ENCODE measurements around the gene PEX6. TPM values are rescaled to one million over a fixed set of nuclear protein-coding genes. Genes with fewer than 3 reads are reported as not detected.
A peak's percentile ranks its signal among the peaks of the same experiment; 100 is the strongest.

Gene PEX6
- polyA plus RNA-seq, 1 donor (not counting 4 experiments of a cell fraction or from before 2014, with no cell fraction given), result 5.6 TPM

DNA sequence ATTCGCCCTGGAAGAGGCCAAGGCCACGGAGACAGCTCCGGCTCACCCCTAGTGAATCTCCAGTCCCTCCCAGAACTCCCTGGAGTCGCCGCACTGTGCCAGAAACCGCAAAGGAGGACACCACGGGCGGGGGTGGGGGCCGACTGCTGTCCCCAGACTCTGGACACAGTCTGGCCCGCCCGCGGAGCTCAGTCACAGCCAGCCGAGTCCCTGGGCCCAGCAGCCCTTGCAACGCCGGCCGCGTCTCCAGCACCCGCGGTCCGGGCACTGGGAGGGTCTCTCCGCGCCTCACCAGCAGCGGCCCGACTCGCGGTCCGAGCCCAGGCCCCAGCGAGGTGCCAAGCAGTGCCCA lies 518 bp downstream of the PEX6 start:
- DNase-seq (ENCODE audit: low read depth, low spot score) (no peak), FAIRE-seq (no peak)
- no peaks in the 10 kb centered on the region for H3K9me3 ChIP-seq (ENCODE audit: control insufficient read depth, low read depth, low read length)
- H4K20me1 ChIP-seq (ENCODE audit: control insufficient read depth, extremely low read depth, insufficient read depth, low read length), result no peaks in the 10 kb centered on the region
- H2AFZ ChIP-seq (ENCODE audit: control insufficient read depth, low read length), result peak overlapping the region; percentile 9
- H3K4me1 ChIP-seq (ENCODE audit: control insufficient read depth, extremely low read depth, insufficient read depth, low read length), result peaks cover 28% of the 10 kb centered on the region
- peaks cover 2 to 6% of the 10 kb centered on the region in 2 experiments for H3K36me3 ChIP-seq (ENCODE audit: control insufficient read depth in 2 of 2, extremely low read depth in 1 of 2, insufficient read depth in 2 of 2, low read length in 2 of 2)
- TF ChIP-seq, protein P1, sequence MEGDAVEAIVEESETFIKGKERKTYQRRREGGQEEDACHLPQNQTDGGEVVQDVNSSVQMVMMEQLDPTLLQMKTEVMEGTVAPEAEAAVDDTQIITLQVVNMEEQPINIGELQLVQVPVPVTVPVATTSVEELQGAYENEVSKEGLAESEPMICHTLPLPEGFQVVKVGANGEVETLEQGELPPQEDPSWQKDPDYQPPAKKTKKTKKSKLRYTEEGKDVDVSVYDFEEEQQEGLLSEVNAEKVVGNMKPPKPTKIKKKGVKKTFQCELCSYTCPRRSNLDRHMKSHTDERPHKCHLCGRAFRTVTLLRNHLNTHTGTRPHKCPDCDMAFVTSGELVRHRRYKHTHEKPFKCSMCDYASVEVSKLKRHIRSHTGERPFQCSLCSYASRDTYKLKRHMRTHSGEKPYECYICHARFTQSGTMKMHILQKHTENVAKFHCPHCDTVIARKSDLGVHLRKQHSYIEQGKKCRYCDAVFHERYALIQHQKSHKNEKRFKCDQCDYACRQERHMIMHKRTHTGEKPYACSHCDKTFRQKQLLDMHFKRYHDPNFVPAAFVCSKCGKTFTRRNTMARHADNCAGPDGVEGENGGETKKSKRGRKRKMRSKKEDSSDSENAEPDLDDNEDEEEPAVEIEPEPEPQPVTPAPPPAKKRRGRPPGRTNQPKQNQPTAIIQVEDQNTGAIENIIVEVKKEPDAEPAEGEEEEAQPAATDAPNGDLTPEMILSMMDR (optimal IDR thresholded peaks at IDR 0.05 in 1 of 3, IDR thresholded peaks at IDR 0.05 in 1 of 3, conservative IDR thresholded peaks at IDR 0.05 in 1 of 3; ENCODE audit: extremely low read depth in 1 of 3, insufficient read depth in 2 of 3, low read length in 3 of 3), result no peak
- TF ChIP-seq EZH2 (IDR thresholded peaks at IDR 0.05; ENCODE audit: low read length), result no peak
- H3K9me1 ChIP-seq (ENCODE audit: control insufficient read depth, extremely low read depth, insufficient read depth, low read length), result peaks cover 3% of the 10 kb centered on the region
- peak overlapping the region; percentile 87 for H3K9ac ChIP-seq (ENCODE audit: control insufficient read depth, extremely low read depth, insufficient read depth, low read length)
- H3K27me3 ChIP-seq (ENCODE audit: control insufficient read depth, extremely low read depth, insufficient read depth, low read length), result no peaks in the 10 kb centered on the region
- H3K4me3 ChIP-seq (ENCODE audit: control insufficient read depth in 2 of 3, extremely low read depth in 1 of 3, insufficient read depth in 2 of 3, low read depth in 1 of 3, low read length in 3 of 3), result peak overlapping the region; percentile 69 to 93 (median 93)
- H3K79me2 ChIP-seq (ENCODE audit: control insufficient read depth, insufficient read depth, low read length), result peaks cover 20% of the 10 kb centered on the region
- H3K4me2 ChIP-seq (ENCODE audit: control insufficient read depth, extremely low read depth, insufficient read depth, low read depth, low read length), result peak overlapping the region; percentile 99
- peak overlapping the region; percentile 81 for H3K27ac ChIP-seq (ENCODE audit: control insufficient read depth, insufficient read depth, low read length)
- dilution Hi-C loops (cut with MboI; ENCODE audit: extremely low pct_ligation_motif_present, low sequenced_read_pairs), result no loop called here

DNA sequence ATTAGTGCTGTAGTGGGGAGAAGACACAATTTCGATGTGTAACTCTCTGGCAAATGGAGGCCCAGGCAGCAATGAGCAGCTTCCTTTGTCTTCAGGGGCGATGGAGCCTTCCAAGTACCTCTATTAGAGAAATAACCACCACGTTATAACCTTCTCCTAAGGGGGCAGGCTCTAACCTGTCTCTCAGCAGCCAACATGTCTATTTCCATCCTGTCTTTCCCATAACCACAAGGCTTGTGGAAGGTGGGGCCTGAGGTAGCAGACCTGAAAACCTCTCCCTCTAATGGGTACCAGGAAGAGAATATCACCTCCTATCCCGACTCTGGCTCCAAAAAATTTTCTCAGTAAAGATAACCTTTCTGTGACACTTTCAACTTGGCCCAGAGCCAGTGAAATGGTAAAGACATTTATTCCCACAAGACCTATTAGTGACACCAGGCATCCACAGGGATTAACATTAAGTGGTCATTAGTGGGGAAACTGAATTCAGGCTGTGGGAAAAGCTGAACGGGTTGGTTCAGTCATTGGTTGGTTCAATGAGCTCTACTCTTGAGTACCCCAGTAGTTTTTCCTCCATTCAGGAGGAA lies 4.0 kb downstream of the PEX6 start:
- H3K79me2 ChIP-seq (ENCODE audit: control insufficient read depth, insufficient read depth, low read length), result peaks cover 20% of the 10 kb centered on the region
- dilution Hi-C loops (cut with MboI; ENCODE audit: extremely low pct_ligation_motif_present, low sequenced_read_pairs), result no loop called here
- peaks cover 33% of the 10 kb centered on the region for H3K4me1 ChIP-seq (ENCODE audit: control insufficient read depth, extremely low read depth, insufficient read depth, low read length)
- no peak overlapping the region for H2AFZ ChIP-seq (ENCODE audit: control insufficient read depth, low read length)
- H3K9ac ChIP-seq (ENCODE audit: control insufficient read depth, extremely low read depth, insufficient read depth, low read length), result no peak overlapping the region
- H3K4me3 ChIP-seq (ENCODE audit: control insufficient read depth in 2 of 3, extremely low read depth in 1 of 3, insufficient read depth in 2 of 3, low read depth in 1 of 3, low read length in 3 of 3), result no peak overlapping the region
- H4K20me1 ChIP-seq (ENCODE audit: control insufficient read depth, extremely low read depth, insufficient read depth, low read length), result no peaks in the 10 kb centered on the region
- peaks cover 2 to 6% of the 10 kb centered on the region in 2 experiments for H3K36me3 ChIP-seq (ENCODE audit: control insufficient read depth in 2 of 2, extremely low read depth in 1 of 2, insufficient read depth in 2 of 2, low read length in 2 of 2)
- DNase-seq (ENCODE audit: low read depth, low spot score) (no peak), FAIRE-seq (peak; percentile 86)
- TF ChIP-seq EZH2 (IDR thresholded peaks at IDR 0.05; ENCODE audit: low read length), result no peak
- TF ChIP-seq, protein P1 (optimal IDR thresholded peaks at IDR 0.05 in 1 of 3, IDR thresholded peaks at IDR 0.05 in 1 of 3, conservative IDR thresholded peaks at IDR 0.05 in 1 of 3; ENCODE audit: extremely low read depth in 1 of 3, insufficient read depth in 2 of 3, low read length in 3 of 3), result no peak
- no peaks in the 10 kb centered on the region for H3K27me3 ChIP-seq (ENCODE audit: control insufficient read depth, extremely low read depth, insufficient read depth, low read length)
- H3K4me2 ChIP-seq (ENCODE audit: control insufficient read depth, extremely low read depth, insufficient read depth, low read depth, low read length), result peak overlapping the region; percentile 55
- H3K9me3 ChIP-seq (ENCODE audit: control insufficient read depth, low read depth, low read length), result no peaks in the 10 kb centered on the region
- H3K27ac ChIP-seq (ENCODE audit: control insufficient read depth, insufficient read depth, low read length), result no peak overlapping the region
- peaks cover 3% of the 10 kb centered on the region for H3K9me1 ChIP-seq (ENCODE audit: control insufficient read depth, extremely low read depth, insufficient read depth, low read length)

All from keratinocyte (primary cell).